ENCODE measurements around the gene NAV2. TPM values are rescaled to one million over a fixed set of nuclear protein-coding genes. Genes with fewer than 3 reads are reported as not detected.

The NAV2 gene
- total and polyA plus RNA-seq, 2 donors from 2014 or later, result 5.9 to 37.7 TPM

GRCh38 chr11:19845626-19846025, 133.0 kb downstream of the NAV2 start:
- no peaks in the 10 kb centered on the region for H3K27me3 ChIP-seq (ENCODE audit: control insufficient read depth, insufficient read depth, low read length)
- no peaks in the 10 kb centered on the region for H3K36me3 ChIP-seq (ENCODE audit: control insufficient read depth in 2 of 3, insufficient read depth in 3 of 3, low read length in 3 of 3)
- no peak for FAIRE-seq
- no peak overlapping the region for H3K4me3 ChIP-seq (ENCODE audit: low read length in 3 of 3)
- no peaks in the 10 kb centered on the region for H3K9me3 ChIP-seq (ENCODE audit: control insufficient read depth in 2 of 3, insufficient read depth in 1 of 3, low read length in 3 of 3)
- no peak overlapping the region for H3K27ac ChIP-seq (ENCODE audit: low read depth in 2 of 2, low read length in 2 of 2)
- H3K4me1 ChIP-seq (ENCODE audit: control insufficient read depth in 2 of 3, insufficient read depth in 2 of 3, low read depth in 1 of 3, low read length in 3 of 3), result no peaks in the 10 kb centered on the region
- H3K9ac ChIP-seq (ENCODE audit: low read length in 3 of 3), result no peak overlapping the region
- TF ChIP-seq, protein P1, sequence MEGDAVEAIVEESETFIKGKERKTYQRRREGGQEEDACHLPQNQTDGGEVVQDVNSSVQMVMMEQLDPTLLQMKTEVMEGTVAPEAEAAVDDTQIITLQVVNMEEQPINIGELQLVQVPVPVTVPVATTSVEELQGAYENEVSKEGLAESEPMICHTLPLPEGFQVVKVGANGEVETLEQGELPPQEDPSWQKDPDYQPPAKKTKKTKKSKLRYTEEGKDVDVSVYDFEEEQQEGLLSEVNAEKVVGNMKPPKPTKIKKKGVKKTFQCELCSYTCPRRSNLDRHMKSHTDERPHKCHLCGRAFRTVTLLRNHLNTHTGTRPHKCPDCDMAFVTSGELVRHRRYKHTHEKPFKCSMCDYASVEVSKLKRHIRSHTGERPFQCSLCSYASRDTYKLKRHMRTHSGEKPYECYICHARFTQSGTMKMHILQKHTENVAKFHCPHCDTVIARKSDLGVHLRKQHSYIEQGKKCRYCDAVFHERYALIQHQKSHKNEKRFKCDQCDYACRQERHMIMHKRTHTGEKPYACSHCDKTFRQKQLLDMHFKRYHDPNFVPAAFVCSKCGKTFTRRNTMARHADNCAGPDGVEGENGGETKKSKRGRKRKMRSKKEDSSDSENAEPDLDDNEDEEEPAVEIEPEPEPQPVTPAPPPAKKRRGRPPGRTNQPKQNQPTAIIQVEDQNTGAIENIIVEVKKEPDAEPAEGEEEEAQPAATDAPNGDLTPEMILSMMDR (IDR thresholded peaks at IDR 0.05; ENCODE audit: borderline replicate concordance, extremely low read depth, insufficient read depth), result no peak
- intact Hi-C loops (cut with DNase I), result no loop called here
- no peak for DNase-seq

GRCh38 chr11:19846654-19847305, 134.1 kb downstream of the NAV2 start:
- no peak for DNase-seq
- intact Hi-C loops (cut with DNase I), result no loop called here
- H3K27me3 ChIP-seq (ENCODE audit: control insufficient read depth, insufficient read depth, low read length), result no peaks in the 10 kb centered on the region
- no peak overlapping the region for H3K4me3 ChIP-seq (ENCODE audit: low read length in 3 of 3)
- TF ChIP-seq, protein P1 (IDR thresholded peaks at IDR 0.05; ENCODE audit: borderline replicate concordance, extremely low read depth, insufficient read depth), result no peak
- H3K4me1 ChIP-seq (ENCODE audit: control insufficient read depth in 2 of 3, insufficient read depth in 2 of 3, low read depth in 1 of 3, low read length in 3 of 3), result no peaks in the 10 kb centered on the region
- no peaks in the 10 kb centered on the region for H3K36me3 ChIP-seq (ENCODE audit: control insufficient read depth in 2 of 3, insufficient read depth in 3 of 3, low read length in 3 of 3)
- H3K27ac ChIP-seq (ENCODE audit: low read depth in 2 of 2, low read length in 2 of 2), result no peak overlapping the region
- H3K9me3 ChIP-seq (ENCODE audit: control insufficient read depth in 2 of 3, insufficient read depth in 1 of 3, low read length in 3 of 3), result no peaks in the 10 kb centered on the region
- H3K9ac ChIP-seq (ENCODE audit: low read length in 3 of 3), result no peak overlapping the region
- FAIRE-seq, result no peak

- no peak overlapping the region for H3K27ac ChIP-seq (ENCODE audit: low read depth in 2 of 2, low read length in 2 of 2)
- FAIRE-seq, result no peak
- intact Hi-C loops (cut with DNase I), result no loop called here
These were observed 135.6 kb downstream of the NAV2 start for GRCh38 chr11:19848219-19848618.

More at GRCh38 chr11:19848219-19848618, 135.6 kb downstream of the NAV2 start:
- no peaks in the 10 kb centered on the region for H3K9me3 ChIP-seq (ENCODE audit: control insufficient read depth in 2 of 3, insufficient read depth in 1 of 3, low read length in 3 of 3)
- no peak overlapping the region for H3K9ac ChIP-seq (ENCODE audit: low read length in 3 of 3)
- no peak for DNase-seq
- H3K36me3 ChIP-seq (ENCODE audit: control insufficient read depth in 2 of 3, insufficient read depth in 3 of 3, low read length in 3 of 3), result no peaks in the 10 kb centered on the region
- no peaks in the 10 kb centered on the region for H3K27me3 ChIP-seq (ENCODE audit: control insufficient read depth, insufficient read depth, low read length)
- TF ChIP-seq, protein P1 (IDR thresholded peaks at IDR 0.05; ENCODE audit: borderline replicate concordance, extremely low read depth, insufficient read depth), result no peak
- H3K4me1 ChIP-seq (ENCODE audit: control insufficient read depth in 2 of 3, insufficient read depth in 2 of 3, low read depth in 1 of 3, low read length in 3 of 3), result no peaks in the 10 kb centered on the region
- no peak overlapping the region for H3K4me3 ChIP-seq (ENCODE audit: low read length in 3 of 3)

All from kidney (tissue), 14 donors.